ENCODE data around the gene HDAC4. TPM values are rescaled to one million over a fixed set of nuclear protein-coding genes. Genes with fewer than 3 reads are reported as not detected.

The HDAC4 gene
- total and polyA plus RNA-seq, 2 experiments from 2014 or later, result 9.3 to 10.8 TPM

DNA sequence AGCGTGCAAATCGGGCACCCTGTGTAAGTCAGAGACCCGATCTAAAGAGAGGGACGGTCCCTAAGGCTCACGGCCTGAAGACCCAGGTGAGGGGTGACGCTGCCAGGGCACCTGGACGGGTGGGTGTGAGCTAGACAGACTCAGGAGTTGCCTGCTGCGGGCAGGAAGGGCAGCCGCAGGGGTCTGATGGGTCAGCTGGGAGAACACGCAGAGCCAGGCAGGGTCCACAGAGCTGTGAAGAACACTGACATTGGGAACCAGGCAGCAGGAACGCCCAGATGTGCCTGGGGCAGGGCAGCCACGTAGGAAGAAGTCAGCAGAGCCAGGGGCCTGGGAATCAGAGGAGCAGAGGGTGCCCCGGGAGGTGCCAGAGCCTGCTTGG lies 25.9 kb downstream of the HDAC4 start:
- WGBS (ENCODE audit: low lambda C conversion rate, missing lambda C conversion rate), result 97% methylated on average over 13 of the region's 13 CpGs
- DNase-seq (ENCODE audit: low spot score), result no peak
- Histone ChIP-seq H3K4me2 (no peak overlapping the region), H3K79me2 (peaks cover 44% of the 10 kb centered on the region), H3K27me3 (no peaks in the 10 kb centered on the region), H3K36me3 (replicated peaks; ENCODE audit: insufficient read depth, low read depth) (no peaks in the 10 kb centered on the region), H3K4me1 (ENCODE audit: insufficient read depth) (no peaks in the 10 kb centered on the region), H3K9me2 (replicated peaks; ENCODE audit: insufficient read depth) (no peaks in the 10 kb centered on the region), H3K9me3 (ENCODE audit: low read depth) (no peaks in the 10 kb centered on the region), H4K20me1 (ENCODE audit: insufficient read depth, poor library complexity, severe bottlenecking) (no peaks in the 10 kb centered on the region), H3K27ac (no peak overlapping the region), H2AFZ (no peak overlapping the region), H3K4me3 (no peak overlapping the region)
- no peak for TF ChIP-seq CTCF (IDR thresholded peaks at IDR 0.05; ENCODE audit: poor library complexity)
- TF ChIP-seq EZH2 (IDR thresholded peaks at IDR 0.05; ENCODE audit: borderline replicate concordance), result no peak
- no peak for TF ChIP-seq EZH2phosphoT487 (IDR thresholded peaks at IDR 0.05; ENCODE audit: low read depth, severe bottlenecking, unreplicated experiment)

GRCh38 chr2:239372835-239373234 lies 28.0 kb downstream of the HDAC4 start:
- Histone ChIP-seq H3K36me3 (replicated peaks; ENCODE audit: insufficient read depth, low read depth) (no peaks in the 10 kb centered on the region), H3K9me3 (ENCODE audit: low read depth) (no peaks in the 10 kb centered on the region), H4K20me1 (ENCODE audit: insufficient read depth, poor library complexity, severe bottlenecking) (no peaks in the 10 kb centered on the region), H3K9me2 (replicated peaks; ENCODE audit: insufficient read depth) (no peaks in the 10 kb centered on the region), H3K27me3 (no peaks in the 10 kb centered on the region), H3K27ac (no peak overlapping the region), H3K4me2 (no peak overlapping the region), H3K4me3 (no peak overlapping the region), H3K79me2 (peaks cover 32% of the 10 kb centered on the region), H3K4me1 (ENCODE audit: insufficient read depth) (no peaks in the 10 kb centered on the region), H2AFZ (no peak overlapping the region)
- no peak for DNase-seq (ENCODE audit: low spot score)
- TF ChIP-seq CTCF (IDR thresholded peaks at IDR 0.05; ENCODE audit: poor library complexity) (no peak), EZH2phosphoT487 (IDR thresholded peaks at IDR 0.05; ENCODE audit: low read depth, severe bottlenecking, unreplicated experiment) (no peak)
- 94% methylated on average over 13 of the region's 13 CpGs for WGBS (ENCODE audit: low lambda C conversion rate, missing lambda C conversion rate)

GRCh38 chr2:239371726-239372686 lies 28.8 kb downstream of the HDAC4 start:
- no peaks in the 10 kb centered on the region for H3K9me2 ChIP-seq (replicated peaks; ENCODE audit: insufficient read depth)
- WGBS (ENCODE audit: low lambda C conversion rate, missing lambda C conversion rate), result 98% methylated on average over 34 of the region's 34 CpGs
- peaks cover 39% of the 10 kb centered on the region for H3K79me2 ChIP-seq
- no peaks in the 10 kb centered on the region for H3K36me3 ChIP-seq (replicated peaks; ENCODE audit: insufficient read depth, low read depth)
- no peaks in the 10 kb centered on the region for H3K9me3 ChIP-seq (ENCODE audit: low read depth)
- no peaks in the 10 kb centered on the region for H3K27me3 ChIP-seq
- H4K20me1 ChIP-seq (ENCODE audit: insufficient read depth, poor library complexity, severe bottlenecking), result no peaks in the 10 kb centered on the region
- no peaks in the 10 kb centered on the region for H3K4me1 ChIP-seq (ENCODE audit: insufficient read depth)
- DNase-seq (ENCODE audit: low spot score), result no peak
- H3K4me3 ChIP-seq, result no peak overlapping the region
- H2AFZ ChIP-seq, result no peak overlapping the region
- H3K27ac ChIP-seq, result no peak overlapping the region
- H3K4me2 ChIP-seq, result no peak overlapping the region
- no peak for TF ChIP-seq CTCF (IDR thresholded peaks at IDR 0.05; ENCODE audit: poor library complexity)
- no peak for TF ChIP-seq EZH2 (IDR thresholded peaks at IDR 0.05; ENCODE audit: borderline replicate concordance)
- TF ChIP-seq EZH2phosphoT487 (IDR thresholded peaks at IDR 0.05; ENCODE audit: low read depth, severe bottlenecking, unreplicated experiment), result no peak
